Uterus (tissue), 4 donors: ENCODE data around the gene ASAP2. TPM values are rescaled to one million over a fixed set of nuclear protein-coding genes. Genes with fewer than 3 reads are reported as not detected.

Experiments
- DNase-seq, 2 donors: peaks; one replicate each; pipeline ENCODE4 v3.0.0-alpha.2; 2019 to 2020
- H3K27ac ChIP-seq, 2 donors: fragments of 200-600 bp; sonication (generic); 1 replicate in 1 of 2; 2 replicates in 1 of 2; pipeline ENCODE4 v1.5.1; 2016 to 2018
- H3K27me3 ChIP-seq, 2 donors: fragments of 200-600 bp; sonication (generic); one replicate each; pipeline ENCODE4 v1.5.1; 2018 to 2019; ENCODE audit warnings: control low read depth in 1 of 2
- H3K36me3 ChIP-seq, 2 donors: fragments of 200-600 bp; sonication (generic); one replicate each; pipeline ENCODE4 v1.5.1; 2019; ENCODE audit warnings: control low read depth in 1 of 2
- H3K4me1 ChIP-seq, 2 donors: fragments of 200-600 bp; sonication (generic); one replicate each; pipeline ENCODE4 v1.5.1; 2018 to 2019; ENCODE audit warnings: control low read depth in 1 of 2
- H3K4me3 ChIP-seq, 2 donors: fragments of 200-600 bp; sonication (generic); 1 replicate in 1 of 2; 2 replicates in 1 of 2; pipeline ENCODE4 v1.5.1; 2018 to 2019; ENCODE audit warnings: mild to moderate bottlenecking in 1 of 2
- H3K9me3 ChIP-seq, 2 donors: fragments of 200-600 bp; sonication (generic); one replicate each; pipeline ENCODE4 v1.5.1; 2019; ENCODE audit warnings: control low read depth in 1 of 2
- CTCF ChIP-seq, 4 experiments: fragments of 200-600 bp in 2 of 4; fragments of 450-650 bp in 2 of 4; sonication (generic) in 2 of 4; IDR thresholded peaks; one replicate each; pipeline ENCODE4 v1.5.1; 2016 to 2019; ENCODE audit warnings: antibody characterized with exemption in 4 of 4, mild to moderate bottlenecking in 2 of 4, moderate library complexity in 1 of 4
- POLR2A ChIP-seq, 2 donors: fragments of 450-650 bp; IDR thresholded peaks; one replicate each; pipeline ENCODE4 v1.6.1; 2016; ENCODE audit warnings: antibody characterized with exemption in 2 of 2, mild to moderate bottlenecking in 1 of 2, moderate library complexity in 1 of 2
- intact Hi-C: fragments of 100-400 bp; cut with DNase I; formaldehyde crosslinking; loops from one replicate; pipeline ENCODE4 v1.15.1; 2023; ENCODE audit warnings: low total_unique reads
- total RNA-seq, 4 donors: library from RNA; depleted of rRNA in 3 of 4; stranded (reverse); fragments of >200 nt in 3 of 4; gene quantifications; one replicate each; pipeline versions ENCODE4 v1.1.0 to v1.2.4, GENCODE V29; 2014 to 2023
- donor health status: DM: yes; HTN: yes; CAD: no.

The ASAP2 gene
- total RNA-seq, 4 donors from 2014 or later: 24.3 to 55.5 (median 31.3) TPM

GRCh38 chr2:9200633-9201015 is 6.0 kb upstream of the ASAP2 start:
- Histone ChIP-seq H3K36me3 (no peaks in the 10 kb centered on the region), H3K4me3 (no peak overlapping the region), H3K27ac (no peak overlapping the region), H3K9me3 (no peaks in the 10 kb centered on the region), H3K27me3 (no peaks in the 10 kb centered on the region), H3K4me1 (no peaks in the 10 kb centered on the region)
- DNase-seq: no peak
- intact Hi-C loops: loop anchor here (10.0 kb wide), 2 partner anchors 56 to 114 kb away; no protein-coding TSS in a partner anchor
- TF ChIP-seq POLR2A (IDR thresholded peaks at IDR 0.05) (no peak), CTCF (IDR thresholded peaks at IDR 0.05) (no peak)

- H3K27me3 ChIP-seq: no peaks in the 10 kb centered on the region
- no peak overlapping the region for H3K4me3 ChIP-seq
- no peak overlapping the region for H3K27ac ChIP-seq
- TF ChIP-seq CTCF (IDR thresholded peaks at IDR 0.05) (no peak), POLR2A (IDR thresholded peaks at IDR 0.05) (no peak)
- no peaks in the 10 kb centered on the region for H3K36me3 ChIP-seq
- no peaks in the 10 kb centered on the region for H3K9me3 ChIP-seq
- intact Hi-C loops: loop anchor here (10.0 kb wide), 2 partner anchors 57 to 113 kb away; no protein-coding TSS in a partner anchor
- no peaks in the 10 kb centered on the region for H3K4me1 ChIP-seq
- no peak for DNase-seq
Measured at GRCh38 chr2:9201185-9201891, 5.3 kb upstream of the ASAP2 start.

GRCh38 chr2:9203006-9203405 is 3.6 kb upstream of the ASAP2 start:
- no peaks in the 10 kb centered on the region for H3K36me3 ChIP-seq
- TF ChIP-seq POLR2A (IDR thresholded peaks at IDR 0.05) (no peak), CTCF (IDR thresholded peaks at IDR 0.05) (no peak)
- H3K27me3 ChIP-seq: no peaks in the 10 kb centered on the region
- H3K9me3 ChIP-seq: no peaks in the 10 kb centered on the region
- intact Hi-C loops: loop anchor here (10.0 kb wide), 2 partner anchors 58 to 112 kb away; no protein-coding TSS in a partner anchor
- no peak overlapping the region for H3K4me3 ChIP-seq
- no peaks in the 10 kb centered on the region for H3K4me1 ChIP-seq
- DNase-seq: no peak
- H3K27ac ChIP-seq: no peak overlapping the region

GRCh38 chr2:9203876-9204275 is 2.7 kb upstream of the ASAP2 start:
- peaks cover 0 to 3% of the 10 kb centered on the region in 2 donors for H3K4me1 ChIP-seq
- H3K27me3 ChIP-seq: no peaks in the 10 kb centered on the region
- H3K4me3 ChIP-seq: no peak overlapping the region
- H3K9me3 ChIP-seq: no peaks in the 10 kb centered on the region
- intact Hi-C loops: loop anchor here (10.0 kb wide), 2 partner anchors 59 to 111 kb away; no protein-coding TSS in a partner anchor
- no peaks in the 10 kb centered on the region for H3K36me3 ChIP-seq
- TF ChIP-seq CTCF (IDR thresholded peaks at IDR 0.05) (no peak), POLR2A (IDR thresholded peaks at IDR 0.05) (no peak)
- DNase-seq: no peak
- H3K27ac ChIP-seq: no peak overlapping the region

- Histone ChIP-seq H3K27ac (no peak overlapping the region), H3K4me3 (no peak overlapping the region), H3K36me3 (no peaks in the 10 kb centered on the region), H3K9me3 (no peaks in the 10 kb centered on the region), H3K27me3 (no peaks in the 10 kb centered on the region), H3K4me1 (peaks cover under 1 to 3% of the 10 kb centered on the region in 2 donors)
- no peak for DNase-seq
- TF ChIP-seq POLR2A (IDR thresholded peaks at IDR 0.05) (no peak), CTCF (IDR thresholded peaks at IDR 0.05) (no peak)
- intact Hi-C loops: loop anchor here (10.0 kb wide), 2 partner anchors 60 to 110 kb away; no protein-coding TSS in a partner anchor
Measured at GRCh38 chr2:9204939-9205338, 1.7 kb upstream of the ASAP2 start.
